Measurements from ENCODE around the gene PHF5A.
A peak's percentile ranks its signal among the peaks of the same experiment; 100 is the strongest.

PHF5A gene

DNA sequence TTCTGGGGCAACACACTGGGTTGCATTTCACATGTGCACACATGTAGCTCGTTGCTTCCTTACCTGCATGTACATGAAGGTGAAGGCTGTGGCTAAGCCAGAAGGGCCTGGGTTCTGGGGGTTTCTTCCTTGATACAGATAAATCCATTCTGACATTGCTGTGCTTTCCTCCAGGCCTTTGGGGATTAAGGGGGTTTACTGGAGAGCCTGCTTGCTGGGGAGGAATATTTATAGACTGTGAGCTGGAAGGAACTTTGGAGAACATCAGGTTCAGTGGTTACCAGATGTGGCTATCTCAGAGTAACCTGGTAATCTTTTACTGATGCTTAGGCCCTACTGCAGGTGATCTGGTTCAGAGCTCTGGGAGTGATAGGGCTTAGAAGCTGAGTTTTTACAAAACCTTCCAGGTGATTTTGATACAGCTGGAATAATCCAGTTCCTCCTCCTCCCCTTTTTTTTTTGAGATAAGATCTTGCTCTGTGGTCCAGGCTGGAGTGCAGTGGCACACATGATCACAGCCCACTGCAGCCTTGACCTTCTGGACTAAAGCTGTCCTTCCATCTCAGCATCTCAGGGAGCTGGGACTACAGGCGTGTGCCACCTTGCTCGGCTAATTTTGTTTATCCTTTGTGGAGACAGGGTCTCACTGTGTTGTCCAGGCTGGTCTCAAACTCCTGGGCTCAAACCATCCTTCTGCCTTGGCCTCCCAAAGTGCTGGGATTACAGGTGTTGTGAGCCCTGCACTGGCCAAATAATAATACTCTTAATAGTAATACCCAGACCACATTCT lies 20.3 kb upstream of the PHF5A start:
- FAIRE-seq: no peak
- TF ChIP-seq POLR2A (IDR thresholded peaks at IDR 0.05; ENCODE audit: low read depth, low read length) (no peak), POLR2AphosphoS5 (IDR thresholded peaks at IDR 0.05; ENCODE audit: low read depth, low read length) (no peak), POU2F2 (IDR thresholded peaks at IDR 0.05; ENCODE audit: low read depth, low read length) (no peak), TAF1 (IDR thresholded peaks at IDR 0.05; ENCODE audit: low read depth, low read length) (no peak), PAX5 (IDR thresholded peaks at IDR 0.05; ENCODE audit: insufficient read depth, low read length, severe bottlenecking) (no peak), SPI1 (IDR thresholded peaks at IDR 0.05; ENCODE audit: low read depth, low read length) (no peak)

DNA sequence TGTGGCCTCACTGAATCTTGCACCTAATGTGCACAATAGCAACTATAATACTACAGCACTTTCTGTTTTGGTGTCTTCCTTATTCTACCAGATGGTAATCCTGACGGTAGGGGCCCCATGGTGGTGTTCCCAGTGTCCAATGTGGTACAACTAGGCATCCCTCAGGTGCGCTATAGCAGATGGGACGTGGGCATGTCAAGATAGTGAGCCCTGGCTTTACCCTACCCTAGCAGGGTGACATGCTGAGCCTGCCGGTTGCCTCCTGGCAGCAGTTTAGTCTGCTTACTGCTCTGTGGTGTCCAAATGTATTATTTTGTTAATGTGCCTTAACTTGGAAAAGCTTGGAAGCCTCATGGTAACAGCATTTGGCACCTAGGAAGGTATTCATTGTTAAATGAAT lies 19.6 kb upstream of the PHF5A start:
- no peak for FAIRE-seq

More for the DNA sequence above, 20.3 kb upstream of the PHF5A start:
- DNase-seq (ENCODE audit: insufficient read length, low spot score): no peak

DNA sequence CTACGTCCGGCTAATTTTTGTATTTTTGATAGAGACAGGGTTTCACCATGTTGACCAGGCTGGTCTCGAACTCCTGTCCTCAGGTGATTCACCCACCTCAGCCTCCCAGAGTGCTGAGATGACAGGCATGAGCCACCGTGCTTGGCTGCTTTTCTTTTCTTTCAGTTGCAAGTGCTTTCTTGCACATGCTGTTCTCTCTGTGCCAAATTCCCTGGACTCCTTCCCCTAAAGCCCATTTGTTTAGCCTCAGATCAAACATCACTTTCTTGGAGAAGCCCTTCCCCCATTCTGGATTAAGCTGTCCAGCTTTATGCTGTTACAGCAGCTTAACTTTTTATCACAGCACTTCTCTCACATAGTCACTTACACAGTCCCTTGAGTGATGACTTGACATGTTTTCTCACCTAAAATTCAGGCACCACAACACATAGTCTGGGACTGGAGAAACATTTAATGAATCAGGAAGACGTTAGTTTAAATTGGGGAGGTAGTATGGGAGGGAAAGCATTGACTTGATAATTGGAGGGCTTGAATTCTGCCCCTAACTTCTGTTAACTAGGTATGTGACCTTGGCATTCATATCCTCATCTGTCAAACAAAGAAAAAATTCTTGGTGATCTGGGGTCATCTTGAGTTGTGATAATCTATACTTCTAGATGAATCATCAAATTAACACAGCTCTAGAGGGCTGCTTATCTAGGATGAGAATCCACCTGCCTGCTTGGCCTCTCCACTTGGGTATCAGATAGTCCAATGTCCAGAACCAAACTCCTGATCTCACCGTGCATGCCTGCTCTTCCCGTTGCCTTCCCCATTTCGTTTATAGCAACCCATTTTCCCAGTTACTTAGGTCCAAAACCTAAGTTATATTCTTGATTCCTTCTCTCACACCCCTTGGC lies 18.8 kb upstream of the PHF5A start:
- no peak for DNase-seq (ENCODE audit: insufficient read length, low spot score)
- FAIRE-seq: peak; percentile 41
- TF ChIP-seq POLR2A (IDR thresholded peaks at IDR 0.05; ENCODE audit: low read depth, low read length) (no peak), PAX5 (IDR thresholded peaks at IDR 0.05; ENCODE audit: insufficient read depth, low read length, severe bottlenecking) (no peak), POLR2AphosphoS5 (IDR thresholded peaks at IDR 0.05; ENCODE audit: low read depth, low read length) (no peak), SPI1 (IDR thresholded peaks at IDR 0.05; ENCODE audit: low read depth, low read length) (no peak), POU2F2 (IDR thresholded peaks at IDR 0.05; ENCODE audit: low read depth, low read length) (no peak), TAF1 (IDR thresholded peaks at IDR 0.05; ENCODE audit: low read depth, low read length) (no peak)

More for the DNA sequence above, 19.6 kb upstream of the PHF5A start:
- DNase-seq (ENCODE audit: insufficient read length, low spot score): no peak
- TF ChIP-seq TAF1 (IDR thresholded peaks at IDR 0.05; ENCODE audit: low read depth, low read length) (no peak), POU2F2 (IDR thresholded peaks at IDR 0.05; ENCODE audit: low read depth, low read length) (no peak), POLR2AphosphoS5 (IDR thresholded peaks at IDR 0.05; ENCODE audit: low read depth, low read length) (no peak)

DNA sequence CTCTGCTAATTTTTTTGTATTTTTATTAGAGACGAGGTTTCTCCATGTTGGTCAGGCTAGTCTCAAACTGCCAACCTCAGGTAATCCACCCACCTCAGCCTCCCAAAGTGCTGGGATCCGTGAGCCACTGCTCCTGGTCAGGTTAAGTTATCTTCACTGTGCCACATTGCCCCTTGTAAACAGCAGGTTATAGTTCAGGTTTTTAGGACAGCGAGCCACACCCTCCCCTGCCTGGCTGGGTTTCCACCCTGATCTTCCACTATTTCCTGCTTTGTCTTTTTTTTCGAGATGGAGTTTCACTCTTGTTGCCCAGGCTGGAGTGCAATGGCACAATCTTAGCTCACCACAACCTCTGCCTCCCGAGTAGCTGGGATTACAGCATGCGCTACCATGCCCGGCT lies 16.5 kb upstream of the PHF5A start:
- DNase-seq (ENCODE audit: insufficient read length, low spot score) (no peak), FAIRE-seq (no peak)
- TF ChIP-seq TAF1 (IDR thresholded peaks at IDR 0.05; ENCODE audit: low read depth, low read length): no peak
- no peak for TF ChIP-seq PAX5 (IDR thresholded peaks at IDR 0.05; ENCODE audit: insufficient read depth, low read length, severe bottlenecking)
- no peak for TF ChIP-seq POU2F2 (IDR thresholded peaks at IDR 0.05; ENCODE audit: low read depth, low read length)
- TF ChIP-seq POLR2A (IDR thresholded peaks at IDR 0.05; ENCODE audit: low read depth, low read length): no peak
- no peak for TF ChIP-seq SPI1 (IDR thresholded peaks at IDR 0.05; ENCODE audit: low read depth, low read length)
- TF ChIP-seq POLR2AphosphoS5 (IDR thresholded peaks at IDR 0.05; ENCODE audit: low read depth, low read length): no peak

DNA sequence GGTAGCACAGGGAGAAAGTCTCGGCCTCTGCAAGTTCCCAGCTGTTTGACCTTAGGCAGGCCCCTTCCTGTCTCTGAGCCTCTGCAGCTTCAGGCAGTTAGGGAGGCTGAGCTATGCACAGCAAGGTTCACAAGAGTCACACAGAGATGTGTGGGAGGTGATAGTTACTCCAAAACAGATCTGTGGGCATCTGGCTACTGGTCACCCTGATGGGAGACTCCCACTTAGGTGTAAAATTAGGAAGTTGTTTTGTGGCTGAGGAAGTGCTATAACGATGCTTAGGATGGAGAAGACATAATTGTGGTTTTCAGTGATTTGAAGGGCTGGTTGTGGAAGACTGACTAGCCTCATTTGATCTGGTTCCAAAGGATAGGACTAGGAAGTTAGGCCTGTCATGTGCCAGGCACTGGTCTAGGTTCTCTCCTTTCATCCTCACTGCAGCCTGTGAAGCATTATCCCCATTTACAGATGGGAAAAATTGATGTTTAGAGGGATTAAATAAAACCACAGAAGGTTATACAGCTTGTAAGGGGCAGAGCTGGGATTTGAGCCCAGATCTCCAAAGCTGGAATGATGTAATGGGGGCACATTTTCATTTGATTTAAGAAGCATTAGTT lies 13.9 kb upstream of the PHF5A start:
- TF ChIP-seq POLR2AphosphoS5 (IDR thresholded peaks at IDR 0.05; ENCODE audit: low read depth, low read length) (no peak), SPI1 (IDR thresholded peaks at IDR 0.05; ENCODE audit: low read depth, low read length) (no peak), POU2F2 (IDR thresholded peaks at IDR 0.05; ENCODE audit: low read depth, low read length) (no peak), TAF1 (IDR thresholded peaks at IDR 0.05; ENCODE audit: low read depth, low read length) (no peak)
- no peak for DNase-seq (ENCODE audit: insufficient read length, low spot score)
- FAIRE-seq: peak; percentile 66

DNA sequence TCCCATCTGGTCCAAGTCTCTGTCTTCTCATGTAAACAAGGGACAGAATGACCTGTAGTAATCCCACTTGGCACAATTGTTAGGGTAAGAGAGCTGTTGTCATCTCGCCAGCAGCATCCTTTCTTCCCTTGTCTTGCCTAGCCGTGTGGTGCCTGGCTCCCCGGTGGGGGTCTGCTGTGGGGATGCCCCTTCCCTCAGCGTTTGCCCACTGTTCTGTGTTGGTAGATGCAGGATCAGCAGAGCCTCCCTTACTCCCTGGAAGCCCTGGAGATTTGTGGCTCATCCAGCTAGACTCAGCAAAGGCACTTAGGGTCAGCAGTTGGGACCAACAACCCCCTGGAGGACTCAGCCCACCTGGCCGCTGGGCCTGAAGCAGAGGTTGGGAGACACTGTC lies 13.4 kb upstream of the PHF5A start:
- TF ChIP-seq POLR2A (IDR thresholded peaks at IDR 0.05; ENCODE audit: low read depth, low read length): no peak
- DNase-seq (ENCODE audit: insufficient read length, low spot score): no peak
- no peak for FAIRE-seq

DNA sequence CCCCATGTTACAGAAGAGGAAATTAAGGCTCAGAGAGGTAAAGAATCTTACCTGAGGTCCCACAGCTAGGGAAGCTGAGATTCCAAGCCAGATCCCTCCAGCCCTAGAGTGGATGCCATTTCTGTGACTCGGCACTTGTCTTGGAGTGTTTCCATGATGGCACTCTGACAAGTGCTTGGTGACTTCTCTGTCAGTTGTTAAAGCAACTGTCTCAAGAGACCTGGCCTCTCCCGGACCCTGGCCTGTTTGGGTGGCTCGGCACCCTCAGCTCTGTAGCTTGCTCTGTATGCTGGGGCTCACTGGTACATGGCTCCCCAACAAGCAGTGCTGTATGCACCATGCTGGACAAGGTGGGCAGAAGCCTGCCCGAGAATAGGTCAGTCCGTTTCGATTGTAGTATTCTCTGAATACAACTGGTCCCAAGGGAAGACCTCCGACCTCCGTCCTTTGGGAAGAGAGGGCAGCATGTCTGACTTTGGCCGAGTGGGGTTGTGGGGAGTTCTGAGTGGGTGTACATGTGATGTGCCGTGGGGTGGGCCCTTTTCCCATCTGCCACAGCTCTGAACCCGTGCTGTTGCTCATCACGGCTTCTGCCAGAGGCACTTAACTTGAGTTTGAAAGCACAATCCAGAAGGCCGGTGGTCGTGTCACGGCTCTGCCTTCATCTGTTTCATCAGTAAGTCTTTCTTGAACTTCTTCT lies 12.8 kb upstream of the PHF5A start:
- TF ChIP-seq PAX5 (IDR thresholded peaks at IDR 0.05; ENCODE audit: insufficient read depth, low read length, severe bottlenecking) (no peak), SPI1 (IDR thresholded peaks at IDR 0.05; ENCODE audit: low read depth, low read length) (no peak), POLR2AphosphoS5 (IDR thresholded peaks at IDR 0.05; ENCODE audit: low read depth, low read length) (no peak), POLR2A (IDR thresholded peaks at IDR 0.05; ENCODE audit: low read depth, low read length) (no peak), TAF1 (IDR thresholded peaks at IDR 0.05; ENCODE audit: low read depth, low read length) (no peak), POU2F2 (IDR thresholded peaks at IDR 0.05; ENCODE audit: low read depth, low read length) (no peak)
- FAIRE-seq (no peak), DNase-seq (ENCODE audit: insufficient read length, low spot score) (no peak)

DNA sequence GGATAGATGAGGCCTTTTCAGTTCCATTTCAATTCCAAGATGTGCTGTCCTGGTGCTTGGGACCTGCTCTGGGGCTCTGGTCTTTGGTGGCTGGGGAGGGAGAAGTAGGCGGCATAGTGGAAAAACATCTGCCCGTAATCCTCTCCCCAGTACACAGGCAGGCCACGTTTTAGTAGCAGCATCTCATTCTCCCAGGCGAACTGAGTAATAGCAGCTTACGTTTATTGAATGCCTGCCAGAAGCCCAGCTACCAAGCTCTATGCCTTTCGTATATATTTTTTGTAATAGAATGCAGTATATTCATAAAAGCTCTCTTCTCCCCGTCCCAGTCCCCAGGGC lies 11.9 kb upstream of the PHF5A start:
- DNase-seq (ENCODE audit: insufficient read length, low spot score): no peak
- TF ChIP-seq SPI1 (IDR thresholded peaks at IDR 0.05; ENCODE audit: low read depth, low read length): no peak
- FAIRE-seq: no peak

DNA sequence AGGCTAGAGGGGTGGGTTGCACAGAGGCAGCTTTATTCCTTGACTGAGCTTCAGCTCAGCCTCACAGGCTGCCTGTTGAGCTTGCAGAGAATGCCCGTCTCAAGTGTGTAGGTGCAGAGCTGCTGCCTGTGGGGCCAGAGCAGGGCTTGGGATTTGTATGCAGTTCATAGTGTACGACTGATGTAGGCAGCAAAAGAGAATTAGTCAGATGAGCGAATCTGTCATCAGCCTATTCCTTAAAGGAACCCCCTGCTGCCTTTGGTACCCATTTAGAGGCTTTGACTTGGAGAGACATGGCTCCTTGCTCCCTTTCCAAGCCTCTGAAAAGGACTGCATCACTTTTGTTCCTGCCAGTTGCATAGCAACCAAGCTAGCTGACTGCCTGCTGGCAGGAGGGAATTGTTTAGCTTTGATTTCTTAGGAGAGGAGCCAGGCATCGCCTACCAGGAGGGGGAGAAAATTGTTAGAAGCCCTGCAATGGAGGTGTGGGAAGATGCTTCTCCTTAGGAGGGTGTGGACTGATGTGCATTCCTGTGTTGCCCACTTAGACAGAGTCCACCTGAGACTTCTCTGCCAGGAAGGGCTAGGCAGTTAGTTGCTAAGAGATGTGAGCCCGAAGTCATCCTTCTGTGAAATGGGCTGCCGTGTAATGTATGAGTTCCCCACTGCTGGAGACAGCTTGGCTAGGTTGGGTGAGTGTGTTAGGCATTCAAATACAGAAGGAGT lies 11.3 kb upstream of the PHF5A start:
- FAIRE-seq (no peak), DNase-seq (ENCODE audit: insufficient read length, low spot score) (no peak)
- TF ChIP-seq SPI1 (IDR thresholded peaks at IDR 0.05; ENCODE audit: low read depth, low read length) (no peak), TAF1 (IDR thresholded peaks at IDR 0.05; ENCODE audit: low read depth, low read length) (no peak), POLR2AphosphoS5 (IDR thresholded peaks at IDR 0.05; ENCODE audit: low read depth, low read length) (no peak), POLR2A (IDR thresholded peaks at IDR 0.05; ENCODE audit: low read depth, low read length) (no peak)

Measured in GM12891 (cell line).